WTC11 (cell line): ENCODE data around the gene ELP2.

Experiments
- CBFB ChIP-seq: sonication (generic); formaldehyde crosslinking; IDR thresholded peaks from 2 replicates; pipeline ENCODE4 v1.8.1; 2022; ENCODE audit warnings: mild to moderate bottlenecking, low read depth, missing genetic modification reagents
- ESRRA ChIP-seq: sonication (generic); formaldehyde crosslinking; IDR thresholded peaks from 2 replicates; pipeline ENCODE4 v1.8.1; 2022; ENCODE audit warnings: mild to moderate bottlenecking, missing genetic modification reagents, borderline replicate concordance
- FOXP1 ChIP-seq: sonication (generic); formaldehyde crosslinking; IDR thresholded peaks from 2 replicates; pipeline ENCODE4 v1.8.0; 2022; ENCODE audit warnings: missing genetic modification reagents, mild to moderate bottlenecking, moderate library complexity, borderline replicate concordance
- NR3C1 ChIP-seq: sonication (generic); formaldehyde crosslinking; conservative IDR thresholded peaks from 2 replicates; pipeline ENCODE4 v1.8.1; 2023; ENCODE audit warnings: low read depth, mild to moderate bottlenecking, missing genetic modification reagents
- ZNF121 ChIP-seq: sonication (generic); formaldehyde crosslinking; IDR thresholded peaks from 2 replicates; pipeline ENCODE4 v1.8.0; 2023; ENCODE audit warnings: missing genetic modification reagents
- TF ChIP-seq, protein P1 (sequence below): fragments of 200-600 bp; IDR thresholded peaks from 2 replicates; pipeline ENCODE4 v1.8.0; 2022; ENCODE audit warnings: antibody characterized with exemption
- TF ChIP-seq, protein P2 (sequence below): fragments of 250-450 bp; sonication (Bioruptor Pico); IDR thresholded peaks from 2 replicates; pipeline ENCODE4 v1.9.0; 2021; ENCODE audit warnings: mild to moderate bottlenecking
- TF ChIP-seq, protein P3 (sequence below): sonication (generic); formaldehyde crosslinking; IDR thresholded peaks from 2 replicates; pipeline ENCODE4 v1.8.1; 2023; ENCODE audit warnings: mild to moderate bottlenecking, missing genetic modification reagents
- TF ChIP-seq, protein P4 (sequence below): sonication (generic); formaldehyde crosslinking; conservative IDR thresholded peaks from 2 replicates; pipeline ENCODE4 v1.8.1; 2022; ENCODE audit warnings: mild to moderate bottlenecking, missing genetic modification reagents
- TF ChIP-seq, protein P5 (sequence below): sonication (generic); formaldehyde crosslinking; IDR thresholded peaks from 2 replicates; pipeline ENCODE4 v1.8.1; 2023; ENCODE audit warnings: mild to moderate bottlenecking, moderate library complexity, missing genetic modification reagents
- TF ChIP-seq, protein P6 (sequence below): sonication (generic); formaldehyde crosslinking; IDR thresholded peaks from 2 replicates; pipeline ENCODE4 v1.8.1; 2022; ENCODE audit warnings: missing genetic modification reagents, borderline replicate concordance
- TF ChIP-seq, protein P7 (sequence below): sonication (generic); formaldehyde crosslinking; IDR thresholded peaks from 2 replicates; pipeline ENCODE4 v1.8.1; 2022; ENCODE audit warnings: low read depth, missing genetic modification reagents, borderline replicate concordance
- TF ChIP-seq, protein P8 (sequence below): sonication (generic); formaldehyde crosslinking; IDR thresholded peaks from 2 replicates; pipeline ENCODE4 v1.8.0; 2022; ENCODE audit warnings: mild to moderate bottlenecking, missing genetic modification reagents

DNA sequence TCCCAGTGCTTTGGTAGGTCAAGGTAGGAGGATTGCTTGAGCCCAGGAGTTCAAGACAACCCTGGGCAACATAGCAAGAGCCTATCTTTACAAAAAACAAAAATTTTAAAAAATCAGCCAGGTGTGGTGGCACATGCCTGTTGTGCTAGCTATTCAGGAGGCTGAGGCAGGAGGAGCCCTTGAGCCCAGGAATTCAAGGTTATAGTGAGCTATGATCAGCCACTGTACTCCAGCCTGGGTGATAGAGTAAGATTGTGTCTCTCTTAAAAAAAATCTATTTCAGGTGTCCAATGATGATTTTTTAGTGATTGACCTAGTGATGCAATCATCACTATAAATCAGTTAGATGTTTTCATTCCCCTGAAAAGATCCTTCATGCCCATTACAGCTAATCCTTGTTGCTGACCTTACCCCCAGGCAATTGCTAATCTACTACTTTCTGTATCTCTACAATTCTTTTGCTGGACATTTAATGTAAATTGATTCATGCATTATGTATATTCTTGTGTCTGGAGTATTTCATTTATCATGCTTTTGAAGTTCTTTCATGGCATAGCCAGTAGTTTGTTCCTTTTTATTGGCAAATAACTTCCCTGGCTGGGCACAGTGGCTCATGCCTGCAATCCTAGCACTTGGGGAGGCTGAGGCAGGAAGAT is 67.9 kb downstream of the ELP2 start:
- TF ChIP-seq, protein P1, sequence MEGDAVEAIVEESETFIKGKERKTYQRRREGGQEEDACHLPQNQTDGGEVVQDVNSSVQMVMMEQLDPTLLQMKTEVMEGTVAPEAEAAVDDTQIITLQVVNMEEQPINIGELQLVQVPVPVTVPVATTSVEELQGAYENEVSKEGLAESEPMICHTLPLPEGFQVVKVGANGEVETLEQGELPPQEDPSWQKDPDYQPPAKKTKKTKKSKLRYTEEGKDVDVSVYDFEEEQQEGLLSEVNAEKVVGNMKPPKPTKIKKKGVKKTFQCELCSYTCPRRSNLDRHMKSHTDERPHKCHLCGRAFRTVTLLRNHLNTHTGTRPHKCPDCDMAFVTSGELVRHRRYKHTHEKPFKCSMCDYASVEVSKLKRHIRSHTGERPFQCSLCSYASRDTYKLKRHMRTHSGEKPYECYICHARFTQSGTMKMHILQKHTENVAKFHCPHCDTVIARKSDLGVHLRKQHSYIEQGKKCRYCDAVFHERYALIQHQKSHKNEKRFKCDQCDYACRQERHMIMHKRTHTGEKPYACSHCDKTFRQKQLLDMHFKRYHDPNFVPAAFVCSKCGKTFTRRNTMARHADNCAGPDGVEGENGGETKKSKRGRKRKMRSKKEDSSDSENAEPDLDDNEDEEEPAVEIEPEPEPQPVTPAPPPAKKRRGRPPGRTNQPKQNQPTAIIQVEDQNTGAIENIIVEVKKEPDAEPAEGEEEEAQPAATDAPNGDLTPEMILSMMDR, result no peak
- TF ChIP-seq, protein P2, sequence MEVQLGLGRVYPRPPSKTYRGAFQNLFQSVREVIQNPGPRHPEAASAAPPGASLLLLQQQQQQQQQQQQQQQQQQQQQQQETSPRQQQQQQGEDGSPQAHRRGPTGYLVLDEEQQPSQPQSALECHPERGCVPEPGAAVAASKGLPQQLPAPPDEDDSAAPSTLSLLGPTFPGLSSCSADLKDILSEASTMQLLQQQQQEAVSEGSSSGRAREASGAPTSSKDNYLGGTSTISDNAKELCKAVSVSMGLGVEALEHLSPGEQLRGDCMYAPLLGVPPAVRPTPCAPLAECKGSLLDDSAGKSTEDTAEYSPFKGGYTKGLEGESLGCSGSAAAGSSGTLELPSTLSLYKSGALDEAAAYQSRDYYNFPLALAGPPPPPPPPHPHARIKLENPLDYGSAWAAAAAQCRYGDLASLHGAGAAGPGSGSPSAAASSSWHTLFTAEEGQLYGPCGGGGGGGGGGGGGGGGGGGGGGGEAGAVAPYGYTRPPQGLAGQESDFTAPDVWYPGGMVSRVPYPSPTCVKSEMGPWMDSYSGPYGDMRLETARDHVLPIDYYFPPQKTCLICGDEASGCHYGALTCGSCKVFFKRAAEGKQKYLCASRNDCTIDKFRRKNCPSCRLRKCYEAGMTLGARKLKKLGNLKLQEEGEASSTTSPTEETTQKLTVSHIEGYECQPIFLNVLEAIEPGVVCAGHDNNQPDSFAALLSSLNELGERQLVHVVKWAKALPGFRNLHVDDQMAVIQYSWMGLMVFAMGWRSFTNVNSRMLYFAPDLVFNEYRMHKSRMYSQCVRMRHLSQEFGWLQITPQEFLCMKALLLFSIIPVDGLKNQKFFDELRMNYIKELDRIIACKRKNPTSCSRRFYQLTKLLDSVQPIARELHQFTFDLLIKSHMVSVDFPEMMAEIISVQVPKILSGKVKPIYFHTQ, result no peak
- TF ChIP-seq NR3C1 (CRISPR knock-in tag), result no peak
- TF ChIP-seq, protein P3, sequence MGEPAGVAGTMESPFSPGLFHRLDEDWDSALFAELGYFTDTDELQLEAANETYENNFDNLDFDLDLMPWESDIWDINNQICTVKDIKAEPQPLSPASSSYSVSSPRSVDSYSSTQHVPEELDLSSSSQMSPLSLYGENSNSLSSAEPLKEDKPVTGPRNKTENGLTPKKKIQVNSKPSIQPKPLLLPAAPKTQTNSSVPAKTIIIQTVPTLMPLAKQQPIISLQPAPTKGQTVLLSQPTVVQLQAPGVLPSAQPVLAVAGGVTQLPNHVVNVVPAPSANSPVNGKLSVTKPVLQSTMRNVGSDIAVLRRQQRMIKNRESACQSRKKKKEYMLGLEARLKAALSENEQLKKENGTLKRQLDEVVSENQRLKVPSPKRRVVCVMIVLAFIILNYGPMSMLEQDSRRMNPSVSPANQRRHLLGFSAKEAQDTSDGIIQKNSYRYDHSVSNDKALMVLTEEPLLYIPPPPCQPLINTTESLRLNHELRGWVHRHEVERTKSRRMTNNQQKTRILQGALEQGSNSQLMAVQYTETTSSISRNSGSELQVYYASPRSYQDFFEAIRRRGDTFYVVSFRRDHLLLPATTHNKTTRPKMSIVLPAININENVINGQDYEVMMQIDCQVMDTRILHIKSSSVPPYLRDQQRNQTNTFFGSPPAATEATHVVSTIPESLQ (CRISPR knock-in tag), result no peak
- TF ChIP-seq, protein P4, sequence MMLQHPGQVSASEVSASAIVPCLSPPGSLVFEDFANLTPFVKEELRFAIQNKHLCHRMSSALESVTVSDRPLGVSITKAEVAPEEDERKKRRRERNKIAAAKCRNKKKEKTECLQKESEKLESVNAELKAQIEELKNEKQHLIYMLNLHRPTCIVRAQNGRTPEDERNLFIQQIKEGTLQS (CRISPR knock-in tag), result no peak
- TF ChIP-seq, protein P5, sequence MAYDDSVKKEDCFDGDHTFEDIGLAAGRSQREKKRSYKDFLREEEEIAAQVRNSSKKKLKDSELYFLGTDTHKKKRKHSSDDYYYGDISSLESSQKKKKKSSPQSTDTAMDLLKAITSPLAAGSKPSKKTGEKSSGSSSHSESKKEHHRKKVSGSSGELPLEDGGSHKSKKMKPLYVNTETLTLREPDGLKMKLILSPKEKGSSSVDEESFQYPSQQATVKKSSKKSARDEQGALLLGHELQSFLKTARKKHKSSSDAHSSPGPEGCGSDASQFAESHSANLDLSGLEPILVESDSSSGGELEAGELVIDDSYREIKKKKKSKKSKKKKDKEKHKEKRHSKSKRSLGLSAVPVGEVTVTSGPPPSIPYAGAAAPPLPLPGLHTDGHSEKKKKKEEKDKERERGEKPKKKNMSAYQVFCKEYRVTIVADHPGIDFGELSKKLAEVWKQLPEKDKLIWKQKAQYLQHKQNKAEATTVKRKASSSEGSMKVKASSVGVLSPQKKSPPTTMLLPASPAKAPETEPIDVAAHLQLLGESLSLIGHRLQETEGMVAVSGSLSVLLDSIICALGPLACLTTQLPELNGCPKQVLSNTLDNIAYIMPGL (CRISPR knock-in tag), result no peak
- TF ChIP-seq, protein P6, sequence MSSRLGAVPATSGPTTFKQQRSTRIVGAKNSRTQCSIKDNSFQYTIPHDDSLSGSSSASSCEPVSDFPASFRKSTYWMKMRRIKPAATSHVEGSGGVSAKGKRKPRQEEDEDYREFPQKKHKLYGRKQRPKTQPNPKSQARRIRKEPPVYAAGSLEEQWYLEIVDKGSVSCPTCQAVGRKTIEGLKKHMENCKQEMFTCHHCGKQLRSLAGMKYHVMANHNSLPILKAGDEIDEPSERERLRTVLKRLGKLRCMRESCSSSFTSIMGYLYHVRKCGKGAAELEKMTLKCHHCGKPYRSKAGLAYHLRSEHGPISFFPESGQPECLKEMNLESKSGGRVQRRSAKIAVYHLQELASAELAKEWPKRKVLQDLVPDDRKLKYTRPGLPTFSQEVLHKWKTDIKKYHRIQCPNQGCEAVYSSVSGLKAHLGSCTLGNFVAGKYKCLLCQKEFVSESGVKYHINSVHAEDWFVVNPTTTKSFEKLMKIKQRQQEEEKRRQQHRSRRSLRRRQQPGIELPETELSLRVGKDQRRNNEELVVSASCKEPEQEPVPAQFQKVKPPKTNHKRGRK (CRISPR knock-in tag), result no peak
- TF ChIP-seq ZNF121 (CRISPR knock-in tag), result no peak
- TF ChIP-seq ESRRA (CRISPR knock-in tag), result no peak
- TF ChIP-seq, protein P7, sequence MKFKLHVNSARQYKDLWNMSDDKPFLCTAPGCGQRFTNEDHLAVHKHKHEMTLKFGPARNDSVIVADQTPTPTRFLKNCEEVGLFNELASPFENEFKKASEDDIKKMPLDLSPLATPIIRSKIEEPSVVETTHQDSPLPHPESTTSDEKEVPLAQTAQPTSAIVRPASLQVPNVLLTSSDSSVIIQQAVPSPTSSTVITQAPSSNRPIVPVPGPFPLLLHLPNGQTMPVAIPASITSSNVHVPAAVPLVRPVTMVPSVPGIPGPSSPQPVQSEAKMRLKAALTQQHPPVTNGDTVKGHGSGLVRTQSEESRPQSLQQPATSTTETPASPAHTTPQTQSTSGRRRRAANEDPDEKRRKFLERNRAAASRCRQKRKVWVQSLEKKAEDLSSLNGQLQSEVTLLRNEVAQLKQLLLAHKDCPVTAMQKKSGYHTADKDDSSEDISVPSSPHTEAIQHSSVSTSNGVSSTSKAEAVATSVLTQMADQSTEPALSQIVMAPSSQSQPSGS, result no peak
- no peak for TF ChIP-seq FOXP1
- TF ChIP-seq, protein P8, sequence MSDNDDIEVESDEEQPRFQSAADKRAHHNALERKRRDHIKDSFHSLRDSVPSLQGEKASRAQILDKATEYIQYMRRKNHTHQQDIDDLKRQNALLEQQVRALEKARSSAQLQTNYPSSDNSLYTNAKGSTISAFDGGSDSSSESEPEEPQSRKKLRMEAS (CRISPR knock-in tag), result no peak
- no peak for TF ChIP-seq CBFB
